GM21390 (cell line): Measurements from ENCODE around the gene AFF3.
"Not testable (repeated sequence)": the region's sequence is repeated elsewhere in the genome, so short reads cannot be mapped to it uniquely, and the experiment has no call there.

Experiments used
- ATAC-seq: cut with Tn5 transposase; IDR thresholded peaks from one replicate; pipeline ENCODE4 v1.9.1; 2021; ENCODE audit not compliant: unreplicated experiment

Gene AFF3

GRCh38 chr2:99974682-99975375 is 167.6 kb downstream of the AFF3 start:
- ATAC-seq: no peak

DNA sequence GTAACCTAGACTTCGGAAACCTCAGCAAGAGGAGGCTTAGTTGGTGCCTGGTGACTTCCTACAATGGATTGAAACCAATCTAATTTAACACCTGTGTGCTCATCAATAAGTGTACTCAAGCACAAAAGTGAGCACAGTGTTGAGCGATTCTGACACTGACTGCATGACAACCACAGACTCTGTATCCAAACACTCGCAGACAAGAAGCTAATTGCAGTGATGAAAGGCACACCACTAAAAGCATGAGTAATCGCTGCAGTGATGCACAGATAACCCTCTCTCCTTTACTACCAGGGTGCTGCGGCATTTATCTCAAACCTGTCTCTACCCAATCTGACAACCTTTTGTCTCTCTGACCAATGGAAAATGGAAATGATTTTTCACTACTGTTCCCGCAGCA is 168.1 kb downstream of the AFF3 start:
- ATAC-seq: no peak

DNA sequence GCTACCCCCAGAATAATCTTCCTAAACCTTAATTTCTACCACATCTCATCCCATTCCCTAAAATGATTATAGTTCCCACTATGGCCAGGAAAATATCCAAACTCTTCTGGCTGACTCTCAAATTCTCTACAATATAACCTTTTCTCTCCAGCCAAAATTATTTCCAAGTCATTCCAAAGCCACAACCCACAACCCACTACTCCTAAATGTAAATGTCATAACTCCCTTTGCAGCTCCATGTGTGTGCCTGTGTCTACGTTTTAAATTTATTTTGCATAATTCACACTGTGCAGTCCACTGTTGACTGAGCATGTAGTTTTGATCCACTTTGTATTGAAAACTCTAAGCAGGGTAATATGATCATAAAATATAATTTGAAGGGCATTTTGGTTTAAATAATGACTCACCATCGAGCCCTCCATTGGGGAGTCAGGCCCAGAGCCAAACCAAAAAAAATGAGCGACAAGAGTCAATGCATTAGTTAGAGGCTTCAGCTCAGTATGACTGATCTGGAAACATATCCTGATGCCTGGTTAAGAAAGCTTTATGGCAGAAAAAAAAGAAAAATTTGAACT is 171.0 kb downstream of the AFF3 start:
- ATAC-seq: no peak

- ATAC-seq: no peak
Measured at GRCh38 chr2:99970292-99970868, 172.0 kb downstream of the AFF3 start.

GRCh38 chr2:99961196-99961913 is 181.0 kb downstream of the AFF3 start:
- no peak for ATAC-seq

DNA sequence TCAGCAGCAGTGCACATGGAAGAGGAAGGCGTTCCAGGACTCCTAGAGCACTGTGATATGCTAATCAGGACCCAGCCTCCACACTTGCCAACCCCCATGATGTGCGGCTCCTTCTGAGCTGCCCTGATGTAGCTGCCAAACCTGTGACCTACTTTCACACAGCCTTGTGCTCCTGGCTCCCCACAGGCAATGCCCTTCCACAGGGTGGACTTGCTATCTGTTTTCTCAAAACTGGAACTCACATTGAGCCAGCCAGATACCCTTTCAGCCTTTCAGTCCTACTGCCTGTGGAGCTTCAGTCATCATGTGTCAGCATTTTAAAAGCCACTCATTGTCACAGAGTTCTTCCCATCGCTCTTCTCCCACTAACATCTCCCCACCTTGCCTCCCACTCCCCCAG is 181.6 kb downstream of the AFF3 start:
- no peak for ATAC-seq

DNA sequence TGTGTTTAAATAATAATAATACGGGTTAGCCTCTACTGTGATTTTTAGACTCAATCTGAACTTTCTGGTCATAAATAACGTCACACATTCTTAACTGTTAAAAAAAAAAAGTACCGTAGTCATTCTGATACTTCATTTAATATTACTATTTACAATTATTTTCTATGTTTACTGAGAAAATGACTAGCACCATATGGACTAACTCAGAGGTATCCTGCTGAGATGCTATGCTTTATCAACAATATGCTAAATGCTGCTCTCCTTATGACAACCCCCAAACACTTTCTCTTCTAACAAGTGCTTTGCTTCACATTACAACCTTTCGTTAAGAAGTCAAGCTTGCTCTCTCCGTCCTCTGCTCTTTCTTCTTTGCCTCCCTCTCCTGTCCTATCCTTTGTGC is 182.1 kb downstream of the AFF3 start:
- no peak for ATAC-seq

GRCh38 chr2:99959261-99960014 is 183.0 kb downstream of the AFF3 start:
- no peak for ATAC-seq

DNA sequence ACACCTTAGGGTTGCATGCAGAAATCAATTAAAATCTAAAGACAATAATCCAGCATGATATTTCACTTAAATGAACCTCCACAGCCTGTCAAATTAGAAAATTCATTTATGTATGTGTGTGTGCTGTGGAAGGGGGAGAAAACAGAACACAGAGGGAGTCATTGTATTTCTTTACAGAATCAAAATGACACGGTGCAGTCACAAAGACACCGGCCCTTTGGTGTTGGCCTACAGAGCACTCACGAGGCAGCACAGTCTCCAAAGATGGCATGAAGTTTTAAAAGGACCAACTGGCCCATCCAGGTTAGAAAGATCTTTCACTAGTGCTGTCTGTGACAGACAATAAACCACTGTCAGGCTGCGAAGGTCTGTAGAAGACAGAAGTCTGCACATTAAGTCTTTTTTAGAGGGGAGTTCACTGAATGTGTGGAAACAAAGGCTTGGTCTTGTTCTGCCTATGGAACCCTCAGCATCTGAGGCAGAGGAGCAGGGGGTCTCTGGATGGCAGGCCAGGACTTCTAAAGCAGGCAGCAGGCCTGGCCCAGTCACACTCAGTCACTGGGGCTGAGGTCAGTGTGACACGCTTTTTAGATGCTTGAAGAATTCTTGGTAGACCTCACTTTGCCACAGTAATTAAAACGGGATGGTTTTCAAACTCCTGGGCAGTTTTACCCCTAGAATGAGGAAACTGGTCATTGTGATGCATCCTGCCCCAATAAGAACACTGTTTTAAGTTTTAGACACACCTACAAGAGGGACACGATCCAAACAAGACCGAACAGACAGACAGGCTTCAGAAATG is 184.9 kb downstream of the AFF3 start:
- ATAC-seq: no peak

- ATAC-seq: no peak
Measured at GRCh38 chr2:99956232-99957030, 186.0 kb downstream of the AFF3 start.

DNA sequence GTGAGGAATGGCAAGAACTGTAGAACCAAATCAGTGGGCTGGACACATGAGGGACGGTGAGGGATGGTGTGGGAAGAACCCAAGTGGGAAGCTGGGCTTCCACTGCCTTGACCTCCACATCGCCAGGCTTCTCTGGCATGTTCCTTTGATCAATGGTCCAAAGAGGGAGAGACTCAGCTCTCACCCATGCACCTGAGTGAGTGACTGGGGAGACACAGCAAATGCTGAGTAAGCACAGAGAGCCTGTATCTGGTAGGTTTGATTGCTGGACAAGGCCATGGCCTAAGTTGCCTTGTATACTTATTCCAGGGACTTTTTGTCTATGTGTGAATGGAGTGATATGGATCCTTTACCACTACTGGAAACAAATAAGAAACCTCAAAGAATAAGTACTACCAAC is 188.6 kb downstream of the AFF3 start:
- no peak for ATAC-seq

- no peak for ATAC-seq
Measured at GRCh38 chr2:99949963-99950362, 192.4 kb downstream of the AFF3 start.

GRCh38 chr2:99949530-99949929 is 192.9 kb downstream of the AFF3 start:
- ATAC-seq: no peak

DNA sequence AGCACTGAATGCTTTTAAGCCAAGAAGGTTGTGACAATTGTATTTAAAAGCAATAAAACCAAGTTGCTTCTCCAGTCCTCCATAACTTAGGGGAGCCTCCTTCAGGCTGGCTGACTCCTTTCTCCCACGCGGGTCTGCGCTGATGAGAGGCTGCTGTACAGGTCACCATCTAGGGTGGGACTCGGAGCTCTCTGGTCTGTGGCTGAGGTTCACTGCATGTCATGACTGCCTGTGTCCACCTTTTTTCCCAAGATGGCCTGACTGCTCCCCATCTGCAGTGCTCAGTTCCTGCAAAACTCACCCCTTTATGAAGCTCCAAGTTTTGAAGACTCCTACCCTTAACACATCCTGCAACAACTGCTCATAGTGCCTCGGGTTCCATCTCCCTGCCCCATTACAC is 194.4 kb downstream of the AFF3 start:
- no peak for ATAC-seq

GRCh38 chr2:99947366-99947765 is 195.0 kb downstream of the AFF3 start:
- not testable (repeated sequence) for ATAC-seq

DNA sequence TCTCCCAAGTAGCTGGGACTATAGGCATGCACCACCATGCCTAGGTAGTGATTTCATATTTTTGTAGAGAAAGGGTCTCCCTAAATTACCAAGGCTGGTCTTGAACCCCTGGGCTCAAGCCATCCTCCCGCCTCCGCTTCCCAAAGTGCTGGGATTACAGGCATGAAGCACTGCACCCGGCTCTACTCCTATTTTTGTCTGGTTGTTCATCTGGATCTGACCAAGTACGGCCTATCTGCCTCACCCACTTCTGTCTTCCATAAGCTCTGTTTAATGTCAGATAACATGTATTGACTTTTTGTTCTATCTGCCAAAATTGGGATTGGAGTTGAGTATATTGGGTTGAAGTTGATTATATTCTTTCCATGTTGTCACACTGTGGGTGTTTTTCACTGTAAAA is 198.4 kb downstream of the AFF3 start:
- ATAC-seq: no peak

GRCh38 chr2:99942561-99943347 is 199.6 kb downstream of the AFF3 start:
- ATAC-seq: no peak

DNA sequence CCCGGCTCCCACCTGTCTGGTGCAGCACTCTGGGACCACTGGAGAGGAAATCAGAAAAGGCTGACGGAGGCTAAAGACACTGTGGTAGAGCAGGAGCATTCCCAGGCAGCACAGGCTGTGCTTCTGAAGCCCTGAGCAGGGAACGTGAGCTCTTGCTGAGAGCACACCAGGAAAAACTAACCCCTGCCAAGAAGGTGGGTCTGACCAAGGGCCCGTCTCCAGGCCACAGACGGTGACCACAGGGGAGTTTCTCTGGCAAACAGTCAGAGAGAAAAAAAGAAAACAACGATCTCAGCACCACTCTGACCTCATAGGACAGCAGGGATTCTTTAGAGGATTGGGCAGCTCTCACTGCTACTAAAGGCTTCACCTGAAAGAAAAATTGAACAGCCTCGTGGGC is 201.4 kb downstream of the AFF3 start:
- ATAC-seq: no peak

GRCh38 chr2:99939135-99939534 is 203.3 kb downstream of the AFF3 start:
- ATAC-seq: no peak
